Stimulated activated naive CD8-positive, alpha-beta T cell treated with anti-CD3 and anti-CD28 coated beads, Interleukin-15, Interleukin-2, amounts not matched to agents 100 U/mL and 50 U/mL, for 24 hours (primary cell): Measurements from ENCODE around the gene PCDHA10.
"Not testable (repeated sequence)": the region's sequence is repeated elsewhere in the genome, so short reads cannot be mapped to it uniquely, and the experiment has no call there.

Experiments used
- ATAC-seq: fragments of 150-1000 bp; cut with Tn5 transposase; one replicate; pipeline ENCODE4 v1.10.0; 2021
- DNase-seq: peaks from one replicate; pipeline ENCODE4 v3.0.0; 2021

PCDHA10 gene

GRCh38 chr5:140855772-140856674 is at the start of gene PCDHA10:
Gene PCDHA10, plus strand, starts transcription at chr5:140855897. Its CDS starts 152 bp downstream, at chr5:140856049.
- ATAC-seq (no peak), DNase-seq (no peak)

GRCh38 chr5:140806834-140807775 is 48.6 kb upstream of the PCDHA10 start, which contains the start of gene PCDHA4:
Gene PCDHA4, plus strand, starts transcription at chr5:140807068.
- ATAC-seq (no peak), DNase-seq (peak; percentile 23)

- ATAC-seq = not testable (repeated sequence)
Observed at GRCh38 chr5:140808241-140808888, 47.3 kb upstream of the PCDHA10 start.

GRCh38 chr5:140808889-140809291 is 46.8 kb upstream of the PCDHA10 start:
- no peak for DNase-seq
- ATAC-seq = no peak

More at GRCh38 chr5:140808241-140808888, 47.3 kb upstream of the PCDHA10 start:
- DNase-seq = not testable (repeated sequence)

GRCh38 chr5:140821375-140822280 is 34.1 kb upstream of the PCDHA10 start, which contains the start of gene PCDHA5:
Gene PCDHA5, plus strand, starts transcription at chr5:140821613.
- DNase-seq (peak; percentile 45), ATAC-seq (no peak)

GRCh38 chr5:140822281-140822629 is 33.4 kb upstream of the PCDHA10 start:
- no peak for DNase-seq

GRCh38 chr5:140822969-140823368 is 32.7 kb upstream of the PCDHA10 start:
- ATAC-seq, DNase-seq: not testable (repeated sequence)

More at GRCh38 chr5:140822281-140822629, 33.4 kb upstream of the PCDHA10 start:
- ATAC-seq = no peak

- ATAC-seq (no peak), DNase-seq (no peak)
Observed at GRCh38 chr5:140823475-140823874, 32.2 kb upstream of the PCDHA10 start.

- DNase-seq = no peak
- ATAC-seq = no peak
Observed at GRCh38 chr5:140827704-140828361, 27.9 kb upstream of the PCDHA10 start, which contains the start of gene PCDHA6. Gene PCDHA6, plus strand, starts transcription at chr5:140827960. Its CDS starts 132 bp downstream, at chr5:140828092.

- ATAC-seq (no peak), DNase-seq (no peak)
Observed at GRCh38 chr5:140828362-140828737, 27.3 kb upstream of the PCDHA10 start.

- not testable (repeated sequence) for ATAC-seq, DNase-seq
Observed at GRCh38 chr5:140829511-140830501, 25.9 kb upstream of the PCDHA10 start.

GRCh38 chr5:140833993-140834392 is 21.7 kb upstream of the PCDHA10 start, which contains the start of gene PCDHA7:
Gene PCDHA7, plus strand, starts transcription at chr5:140834269. Its CDS starts 115 bp downstream, at chr5:140834384.
- DNase-seq (no peak), ATAC-seq (no peak)

GRCh38 chr5:140834439-140835008 is 21.2 kb upstream of the PCDHA10 start:
- not testable (repeated sequence) for ATAC-seq, DNase-seq

GRCh38 chr5:140835622-140836510 is 19.8 kb upstream of the PCDHA10 start:
- DNase-seq = no peak
- no peak for ATAC-seq

GRCh38 chr5:140840978-140841962 is 14.4 kb upstream of the PCDHA10 start, which contains the start of gene PCDHA8:
Gene PCDHA8, plus strand, starts transcription at chr5:140841187. Its CDS starts 135 bp downstream, at chr5:140841322.
- ATAC-seq (no peak), DNase-seq (peak; percentile 20)
